Testis (tissue), 2 donors: ENCODE data around the gene TNFAIP8.

ENCODE experiments used
- CTCF ChIP-seq, 3 experiments: fragments of 450-650 bp in 2 of 3; fragments of 200-600 bp in 1 of 3; sonication (generic) in 1 of 3; IDR thresholded peaks; one replicate each; pipeline ENCODE4 v1.5.1; 2016 to 2019; ENCODE audit warnings: antibody characterized with exemption in 3 of 3, mild to moderate bottlenecking in 2 of 3, moderate library complexity in 1 of 3
- POLR2A ChIP-seq: fragments of 450-650 bp; IDR thresholded peaks from one replicate; pipeline ENCODE4 v1.6.1; 2017; ENCODE audit warnings: antibody characterized with exemption, mild to moderate bottlenecking, moderate library complexity

GRCh38 chr5:119358530-119358900 is 2.7 kb downstream of the TNFAIP8 start:
- TF ChIP-seq POLR2A (no peak), CTCF (IDR thresholded peaks at IDR 0.05) (no peak)
